HepG2 (cell line): ENCODE data around the gene SRXN1. TPM values are rescaled to one million over a fixed set of nuclear protein-coding genes. Genes with fewer than 3 reads are reported as not detected.
A peak's percentile ranks its signal among the peaks of the same experiment; 100 is the strongest.

Source experiments
- CBX2 ChIP-seq, 2 experiments: fragments of 200-600 bp in 1 of 2; sonication (generic); formaldehyde crosslinking in 1 of 2; IDR thresholded peaks; 2 replicates each; pipeline versions ENCODE4 v1.7.0 to v1.8.1; 2018 to 2022; ENCODE audit warnings: low read depth in 2 of 2, low read length in 1 of 2, mild to moderate bottlenecking in 1 of 2, missing genetic modification reagents in 1 of 2
- GFI1 ChIP-seq: sonication (generic); formaldehyde crosslinking; IDR thresholded peaks from 2 replicates; pipeline ENCODE4 v1.5.0; 2020; ENCODE audit warnings: missing genetic modification reagents, mild to moderate bottlenecking, borderline replicate concordance
- LCORL ChIP-seq, 2 experiments: fragments of 450-650 bp in 1 of 2; sonication (generic) in 1 of 2; formaldehyde crosslinking in 1 of 2; IDR thresholded peaks; 2 replicates each; pipeline versions ENCODE4 v1.5.0 to v1.6.1; 2017 to 2020; ENCODE audit warnings: antibody characterized with exemption in 1 of 2, missing genetic modification reagents in 1 of 2
- MTA3 ChIP-seq: sonication (generic); formaldehyde crosslinking; IDR thresholded peaks from 2 replicates; pipeline ENCODE4 v1.4.0; 2020; ENCODE audit warnings: missing genetic modification reagents
- NCOR1 ChIP-seq: fragments of 200-600 bp; sonication (generic); IDR thresholded peaks from 2 replicates; pipeline ENCODE4 v1.7.0; 2017; ENCODE audit warnings: antibody characterized with exemption, low read length, borderline replicate concordance
- NR2F6 ChIP-seq, 2 experiments: IDR thresholded peaks; 2 replicates each; pipeline ENCODE4 v1.6.1; 2016; ENCODE audit warnings: antibody characterized with exemption in 1 of 2, mild to moderate bottlenecking in 1 of 2
- POLR2A ChIP-seq, 2 experiments: IDR thresholded peaks; 2 replicates each; pipeline ENCODE4 v1.6.1; 2011; ENCODE audit warnings: low read depth in 2 of 2, low read length in 2 of 2, mild to moderate bottlenecking in 1 of 2, moderate library complexity in 1 of 2; ENCODE audit not compliant: insufficient read depth in 1 of 2
- RFXAP ChIP-seq: sonication (generic); formaldehyde crosslinking; IDR thresholded peaks from 2 replicates; pipeline ENCODE4 v1.4.0; 2020; ENCODE audit warnings: missing genetic modification reagents, borderline replicate concordance
- ZIK1 ChIP-seq: sonication (generic); formaldehyde crosslinking; IDR thresholded peaks from 2 replicates; pipeline ENCODE4 v1.5.0; 2020; ENCODE audit warnings: mild to moderate bottlenecking, low read depth, missing genetic modification reagents, borderline replicate concordance
- polyA plus RNA-seq, 8 experiments: library from polyadenylated mRNA; depleted of rRNA in 3 of 8; stranded (reverse) in 7 of 8; unstranded in 1 of 8; fragments of >200 nt; fragmentation: Illumina TruSeq in 4 of 8; extraction: Trizol in 4 of 8; gene quantifications; 2 replicates each; pipeline versions ENCODE4 v1.2.1 to v1.2.3, GENCODE V29; 2011 to 2016; ENCODE audit warnings: low read depth in 4 of 8, missing spikeins in 1 of 8, mixed read lengths in 1 of 8; ENCODE audit not compliant: insufficient read depth in 1 of 8
- total RNA-seq, 5 experiments: library from RNA; depleted of rRNA; stranded (reverse); fragments of >200 nt; fragmentation: Illumina TruSeq; extraction: Trizol; gene quantifications; 2 replicates each; pipeline ENCODE4 v1.2.3, GENCODE V29; 2016; ENCODE audit warnings: low read depth in 1 of 5
- TF ChIP-seq, protein P1 (sequence below): sonication (generic); formaldehyde crosslinking; IDR thresholded peaks from 2 replicates; pipeline ENCODE4 v1.4.0; 2020; ENCODE audit warnings: missing genetic modification reagents
- TF ChIP-seq, protein P2 (sequence below): sonication (generic); formaldehyde crosslinking; IDR thresholded peaks from 2 replicates; pipeline ENCODE4 v1.4.0; 2020; ENCODE audit warnings: missing genetic modification reagents, mild to moderate bottlenecking, borderline replicate concordance
- TF ChIP-seq, protein P3 (sequence below): sonication (generic); formaldehyde crosslinking; IDR thresholded peaks from 2 replicates; pipeline ENCODE4 v1.8.0; 2022; ENCODE audit warnings: missing genetic modification reagents, mild to moderate bottlenecking, moderate library complexity, borderline replicate concordance
- TF ChIP-seq, protein P4 (sequence below): sonication (generic); formaldehyde crosslinking; IDR thresholded peaks from 2 replicates; pipeline ENCODE4 v1.4.0; 2020; ENCODE audit warnings: missing genetic modification reagents
- TF ChIP-seq, protein P5 (sequence below): sonication (generic); formaldehyde crosslinking; IDR thresholded peaks from 2 replicates; pipeline ENCODE4 v1.4.0; 2020; ENCODE audit warnings: missing genetic modification reagents
- TF ChIP-seq, protein P6 (sequence below): sonication (generic); formaldehyde crosslinking; IDR thresholded peaks from 2 replicates; pipeline ENCODE4 v1.8.1; 2023; ENCODE audit warnings: mild to moderate bottlenecking, missing genetic modification reagents

Gene SRXN1
- total and polyA plus RNA-seq, 2 of the 13 experiments (the other 11 are each of a cell fraction or from before 2014, with no cell fraction given), result 29.9 to 87.7 TPM

DNA sequence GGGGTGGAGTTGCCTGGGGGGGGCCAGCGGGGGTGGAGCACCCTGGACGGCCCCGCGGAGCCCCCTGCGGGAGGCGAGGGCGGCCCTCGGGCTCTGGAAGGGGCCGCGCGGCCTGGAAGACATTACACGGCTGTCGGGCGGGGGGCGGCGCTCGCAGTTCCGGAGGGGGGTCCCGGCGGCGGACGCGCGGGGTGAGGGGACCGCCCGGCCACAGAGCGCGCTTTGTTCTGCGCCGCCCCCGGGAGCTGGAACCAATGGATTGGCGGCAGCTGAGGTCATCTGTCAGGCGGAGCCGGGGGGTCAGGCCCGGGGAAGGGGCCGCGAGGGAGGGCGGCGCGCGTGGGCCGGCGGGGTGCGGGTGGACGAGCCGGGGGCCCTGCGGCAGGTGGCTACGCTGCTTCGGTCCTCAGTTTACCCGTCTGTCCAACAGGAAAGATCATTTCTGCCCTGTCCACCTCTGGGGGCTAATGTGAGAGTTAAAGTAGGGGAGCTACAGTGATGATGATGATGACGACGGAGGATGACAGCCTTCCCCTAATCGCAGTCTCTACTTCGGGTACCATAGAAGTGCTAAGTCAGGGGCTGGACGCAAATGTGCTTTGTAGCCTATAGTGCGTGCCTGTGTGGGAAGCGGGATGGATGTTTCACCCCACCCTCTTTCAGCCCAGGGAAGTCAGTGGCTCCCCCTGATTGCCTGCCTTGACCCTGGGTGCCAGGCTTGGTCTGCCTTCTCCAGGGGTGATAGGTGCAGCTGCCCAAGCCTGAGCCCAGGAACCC lies 10.4 kb downstream of the SRXN1 start (continued):
- TF ChIP-seq, protein P1, sequence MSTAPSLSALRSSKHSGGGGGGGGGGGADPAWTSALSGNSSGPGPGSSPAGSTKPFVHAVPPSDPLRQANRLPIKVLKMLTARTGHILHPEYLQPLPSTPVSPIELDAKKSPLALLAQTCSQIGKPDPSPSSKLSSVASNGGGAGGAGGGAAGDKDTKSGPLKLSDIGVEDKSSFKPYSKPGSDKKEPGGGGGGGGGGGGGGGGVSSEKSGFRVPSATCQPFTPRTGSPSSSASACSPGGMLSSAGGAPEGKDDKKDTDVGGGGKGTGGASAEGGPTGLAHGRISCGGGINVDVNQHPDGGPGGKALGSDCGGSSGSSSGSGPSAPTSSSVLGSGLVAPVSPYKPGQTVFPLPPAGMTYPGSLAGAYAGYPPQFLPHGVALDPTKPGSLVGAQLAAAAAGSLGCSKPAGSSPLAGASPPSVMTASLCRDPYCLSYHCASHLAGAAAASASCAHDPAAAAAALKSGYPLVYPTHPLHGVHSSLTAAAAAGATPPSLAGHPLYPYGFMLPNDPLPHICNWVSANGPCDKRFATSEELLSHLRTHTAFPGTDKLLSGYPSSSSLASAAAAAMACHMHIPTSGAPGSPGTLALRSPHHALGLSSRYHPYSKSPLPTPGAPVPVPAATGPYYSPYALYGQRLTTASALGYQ, result peak; percentile 66; the same call in 1 of the 2 replicates
- TF ChIP-seq, protein P2, sequence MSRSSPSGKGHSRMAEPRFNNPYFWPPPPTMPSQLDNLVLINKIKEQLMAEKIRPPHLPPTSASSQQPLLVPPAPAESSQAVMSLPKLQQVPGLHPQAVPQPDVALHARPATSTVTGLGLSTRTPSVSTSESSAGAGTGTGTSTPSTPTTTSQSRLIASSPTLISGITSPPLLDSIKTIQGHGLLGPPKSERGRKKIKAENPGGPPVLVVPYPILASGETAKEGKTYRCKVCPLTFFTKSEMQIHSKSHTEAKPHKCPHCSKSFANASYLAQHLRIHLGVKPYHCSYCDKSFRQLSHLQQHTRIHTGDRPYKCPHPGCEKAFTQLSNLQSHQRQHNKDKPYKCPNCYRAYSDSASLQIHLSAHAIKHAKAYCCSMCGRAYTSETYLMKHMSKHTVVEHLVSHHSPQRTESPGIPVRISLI, result no peak; the same call in 1 of the 2 replicates
- TF ChIP-seq CBX2 (IDR thresholded peaks at IDR 0.05; ENCODE audit: low read depth, low read length) (no peak), CBX2 (CRISPR knock-in tag; IDR thresholded peaks at IDR 0.05; ENCODE audit: low read depth) (no peak), ZIK1 (CRISPR knock-in tag) (peak; percentile 40; the same call in 1 of the 2 replicates), MTA3 (CRISPR knock-in tag) (no peak), NCOR1 (peak; percentile 64; the same call in 1 of the 2 replicates), POLR2A (IDR thresholded peaks at IDR 0.05; ENCODE audit: insufficient read depth in 1 of 2, low read depth in 2 of 2, low read length in 2 of 2) (no peak), RFXAP (CRISPR knock-in tag) (peak; percentile 55; the same call in 1 of the 2 replicates), LCORL (IDR thresholded peaks at IDR 0.05) (no peak), LCORL (CRISPR knock-in tag; IDR thresholded peaks at IDR 0.05) (no peak; the same call in 1 of the 2 replicates), GFI1 (CRISPR knock-in tag) (peak; percentile 68; the same call in 1 of the 2 replicates), NR2F6 (IDR thresholded peaks at IDR 0.05) (no peak), NR2F6 (CRISPR knock-in tag; IDR thresholded peaks at IDR 0.05) (peak; percentile 72)
- TF ChIP-seq, protein P3, sequence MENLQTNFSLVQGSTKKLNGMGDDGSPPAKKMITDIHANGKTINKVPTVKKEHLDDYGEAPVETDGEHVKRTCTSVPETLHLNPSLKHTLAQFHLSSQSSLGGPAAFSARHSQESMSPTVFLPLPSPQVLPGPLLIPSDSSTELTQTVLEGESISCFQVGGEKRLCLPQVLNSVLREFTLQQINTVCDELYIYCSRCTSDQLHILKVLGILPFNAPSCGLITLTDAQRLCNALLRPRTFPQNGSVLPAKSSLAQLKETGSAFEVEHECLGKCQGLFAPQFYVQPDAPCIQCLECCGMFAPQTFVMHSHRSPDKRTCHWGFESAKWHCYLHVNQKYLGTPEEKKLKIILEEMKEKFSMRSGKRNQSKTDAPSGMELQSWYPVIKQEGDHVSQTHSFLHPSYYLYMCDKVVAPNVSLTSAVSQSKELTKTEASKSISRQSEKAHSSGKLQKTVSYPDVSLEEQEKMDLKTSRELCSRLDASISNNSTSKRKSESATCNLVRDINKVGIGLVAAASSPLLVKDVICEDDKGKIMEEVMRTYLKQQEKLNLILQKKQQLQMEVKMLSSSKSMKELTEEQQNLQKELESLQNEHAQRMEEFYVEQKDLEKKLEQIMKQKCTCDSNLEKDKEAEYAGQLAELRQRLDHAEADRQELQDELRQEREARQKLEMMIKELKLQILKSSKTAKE (CRISPR knock-in tag), result peak; percentile 89
- TF ChIP-seq, protein P4, sequence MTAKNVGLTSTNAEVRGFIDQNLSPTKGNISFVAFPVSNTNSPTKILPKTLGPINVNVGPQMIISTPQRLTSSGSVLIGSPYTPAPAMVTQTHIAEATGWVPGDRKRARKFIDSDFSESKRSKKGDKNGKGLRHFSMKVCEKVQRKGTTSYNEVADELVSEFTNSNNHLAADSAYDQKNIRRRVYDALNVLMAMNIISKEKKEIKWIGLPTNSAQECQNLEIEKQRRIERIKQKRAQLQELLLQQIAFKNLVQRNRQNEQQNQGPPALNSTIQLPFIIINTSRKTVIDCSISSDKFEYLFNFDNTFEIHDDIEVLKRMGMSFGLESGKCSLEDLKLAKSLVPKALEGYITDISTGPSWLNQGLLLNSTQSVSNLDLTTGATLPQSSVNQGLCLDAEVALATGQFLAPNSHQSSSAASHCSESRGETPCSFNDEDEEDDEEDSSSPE, result peak; percentile 78; the same call in 1 of the 2 replicates
- TF ChIP-seq, protein P5, sequence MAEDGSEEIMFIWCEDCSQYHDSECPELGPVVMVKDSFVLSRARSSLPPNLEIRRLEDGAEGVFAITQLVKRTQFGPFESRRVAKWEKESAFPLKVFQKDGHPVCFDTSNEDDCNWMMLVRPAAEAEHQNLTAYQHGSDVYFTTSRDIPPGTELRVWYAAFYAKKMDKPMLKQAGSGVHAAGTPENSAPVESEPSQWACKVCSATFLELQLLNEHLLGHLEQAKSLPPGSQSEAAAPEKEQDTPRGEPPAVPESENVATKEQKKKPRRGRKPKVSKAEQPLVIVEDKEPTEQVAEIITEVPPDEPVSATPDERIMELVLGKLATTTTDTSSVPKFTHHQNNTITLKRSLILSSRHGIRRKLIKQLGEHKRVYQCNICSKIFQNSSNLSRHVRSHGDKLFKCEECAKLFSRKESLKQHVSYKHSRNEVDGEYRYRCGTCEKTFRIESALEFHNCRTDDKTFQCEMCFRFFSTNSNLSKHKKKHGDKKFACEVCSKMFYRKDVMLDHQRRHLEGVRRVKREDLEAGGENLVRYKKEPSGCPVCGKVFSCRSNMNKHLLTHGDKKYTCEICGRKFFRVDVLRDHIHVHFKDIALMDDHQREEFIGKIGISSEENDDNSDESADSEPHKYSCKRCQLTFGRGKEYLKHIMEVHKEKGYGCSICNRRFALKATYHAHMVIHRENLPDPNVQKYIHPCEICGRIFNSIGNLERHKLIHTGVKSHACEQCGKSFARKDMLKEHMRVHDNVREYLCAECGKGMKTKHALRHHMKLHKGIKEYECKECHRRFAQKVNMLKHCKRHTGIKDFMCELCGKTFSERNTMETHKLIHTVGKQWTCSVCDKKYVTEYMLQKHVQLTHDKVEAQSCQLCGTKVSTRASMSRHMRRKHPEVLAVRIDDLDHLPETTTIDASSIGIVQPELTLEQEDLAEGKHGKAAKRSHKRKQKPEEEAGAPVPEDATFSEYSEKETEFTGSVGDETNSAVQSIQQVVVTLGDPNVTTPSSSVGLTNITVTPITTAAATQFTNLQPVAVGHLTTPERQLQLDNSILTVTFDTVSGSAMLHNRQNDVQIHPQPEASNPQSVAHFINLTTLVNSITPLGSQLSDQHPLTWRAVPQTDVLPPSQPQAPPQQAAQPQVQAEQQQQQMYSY (CRISPR knock-in tag), result no peak
- TF ChIP-seq, protein P6, sequence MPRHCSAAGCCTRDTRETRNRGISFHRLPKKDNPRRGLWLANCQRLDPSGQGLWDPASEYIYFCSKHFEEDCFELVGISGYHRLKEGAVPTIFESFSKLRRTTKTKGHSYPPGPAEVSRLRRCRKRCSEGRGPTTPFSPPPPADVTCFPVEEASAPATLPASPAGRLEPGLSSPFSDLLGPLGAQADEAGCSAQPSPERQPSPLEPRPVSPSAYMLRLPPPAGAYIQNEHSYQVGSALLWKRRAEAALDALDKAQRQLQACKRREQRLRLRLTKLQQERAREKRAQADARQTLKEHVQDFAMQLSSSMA (CRISPR knock-in tag), result peak; percentile 81; the same call in 1 of the 2 replicates
